ENCODE measurements around the gene PRELP.

DNA sequence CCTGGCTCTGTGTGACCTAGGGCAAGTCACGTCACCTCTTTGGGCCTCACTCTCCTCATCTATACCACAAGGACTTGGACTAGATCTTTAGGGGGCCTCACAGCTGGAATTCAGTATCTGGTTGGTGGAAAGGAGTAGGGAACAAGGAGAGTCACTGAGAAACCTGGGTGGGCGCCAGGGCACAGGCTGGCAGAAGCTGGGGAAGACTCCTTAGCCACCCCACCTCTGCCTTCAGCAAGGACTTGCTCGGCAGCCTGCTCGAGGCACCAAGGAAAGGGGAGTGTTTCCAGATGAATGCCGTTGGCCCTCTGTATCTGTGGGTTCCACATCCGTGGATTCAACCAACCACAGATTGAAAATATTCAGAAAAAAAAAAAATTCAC lies 17.1 kb downstream of the PRELP start:
- no peak for TF ChIP-seq JUN (IDR thresholded peaks at IDR 0.05; ENCODE audit: borderline replicate concordance, insufficient read depth, insufficient read length, low read depth)
- no peak for TF ChIP-seq CTCF (IDR thresholded peaks at IDR 0.05; ENCODE audit: extremely low read depth in 1 of 2, insufficient read depth in 1 of 2, low read depth in 1 of 2, low read length in 2 of 2)
- TF ChIP-seq POLR2AphosphoS5 (IDR thresholded peaks at IDR 0.05; ENCODE audit: insufficient read depth, low read depth, low read length), result no peak
- no peak for TF ChIP-seq POLR2A (IDR thresholded peaks at IDR 0.05; ENCODE audit: low read depth, low read length)
- no peak for TF ChIP-seq EZH2 (IDR thresholded peaks at IDR 0.05; ENCODE audit: borderline replicate concordance, low read depth, low read length, severe bottlenecking)
- TF ChIP-seq FOS (IDR thresholded peaks at IDR 0.05; ENCODE audit: borderline replicate concordance, insufficient read depth, low read length), result no peak
- no peak for TF ChIP-seq MYC (IDR thresholded peaks at IDR 0.05; ENCODE audit: low read depth, low read length)
- TF ChIP-seq, protein P1, sequence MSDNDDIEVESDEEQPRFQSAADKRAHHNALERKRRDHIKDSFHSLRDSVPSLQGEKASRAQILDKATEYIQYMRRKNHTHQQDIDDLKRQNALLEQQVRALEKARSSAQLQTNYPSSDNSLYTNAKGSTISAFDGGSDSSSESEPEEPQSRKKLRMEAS (IDR thresholded peaks at IDR 0.05; ENCODE audit: insufficient read depth, insufficient read length), result no peak

Measured in endothelial cell of umbilical vein (primary cell).